ENCODE data around the gene INO80D. TPM values are rescaled to one million over a fixed set of nuclear protein-coding genes. Genes with fewer than 3 reads are reported as not detected.
"Not testable (repeated sequence)": the region's sequence is repeated elsewhere in the genome, so short reads cannot be mapped to it uniquely, and the experiment has no call there.

Gene INO80D
- total RNA-seq, 1 experiment from 2014 or later = 46.0 TPM

GRCh38 chr2:205982776-205983327 is 103.1 kb downstream of the INO80D start:
- no peak overlapping the region for H2BK20ac ChIP-seq (ENCODE audit: low read depth, low read length, poor library complexity, severe bottlenecking)
- no peaks in the 10 kb centered on the region for H3K4me1 ChIP-seq (ENCODE audit: insufficient read depth, low read length)
- H3K27ac ChIP-seq (ENCODE audit: insufficient read length, low read depth, low read length) = no peak overlapping the region
- TF ChIP-seq, protein P1, sequence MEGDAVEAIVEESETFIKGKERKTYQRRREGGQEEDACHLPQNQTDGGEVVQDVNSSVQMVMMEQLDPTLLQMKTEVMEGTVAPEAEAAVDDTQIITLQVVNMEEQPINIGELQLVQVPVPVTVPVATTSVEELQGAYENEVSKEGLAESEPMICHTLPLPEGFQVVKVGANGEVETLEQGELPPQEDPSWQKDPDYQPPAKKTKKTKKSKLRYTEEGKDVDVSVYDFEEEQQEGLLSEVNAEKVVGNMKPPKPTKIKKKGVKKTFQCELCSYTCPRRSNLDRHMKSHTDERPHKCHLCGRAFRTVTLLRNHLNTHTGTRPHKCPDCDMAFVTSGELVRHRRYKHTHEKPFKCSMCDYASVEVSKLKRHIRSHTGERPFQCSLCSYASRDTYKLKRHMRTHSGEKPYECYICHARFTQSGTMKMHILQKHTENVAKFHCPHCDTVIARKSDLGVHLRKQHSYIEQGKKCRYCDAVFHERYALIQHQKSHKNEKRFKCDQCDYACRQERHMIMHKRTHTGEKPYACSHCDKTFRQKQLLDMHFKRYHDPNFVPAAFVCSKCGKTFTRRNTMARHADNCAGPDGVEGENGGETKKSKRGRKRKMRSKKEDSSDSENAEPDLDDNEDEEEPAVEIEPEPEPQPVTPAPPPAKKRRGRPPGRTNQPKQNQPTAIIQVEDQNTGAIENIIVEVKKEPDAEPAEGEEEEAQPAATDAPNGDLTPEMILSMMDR (conservative IDR thresholded peaks at IDR 0.05) = no peak
- H3K79me1 ChIP-seq (ENCODE audit: insufficient read depth, low read depth, low read length, poor library complexity, severe bottlenecking) = no peaks in the 10 kb centered on the region
- no peak overlapping the region for H3K9ac ChIP-seq (ENCODE audit: extremely low read depth, insufficient read length, low read length)
- no peak overlapping the region for H3K4me2 ChIP-seq (ENCODE audit: insufficient read depth, insufficient read length, low read length)
- no peaks in the 10 kb centered on the region for H3K27me3 ChIP-seq (ENCODE audit: insufficient read depth, low read length)
- H4K5ac ChIP-seq (ENCODE audit: insufficient read length, low read depth, low read length) = no peak overlapping the region
- no peak overlapping the region for H3K18ac ChIP-seq (ENCODE audit: insufficient read length, low read depth, low read length)
- Mint-ChIP-seq H3K4me1 (no peaks in the 10 kb centered on the region), H3K4me3 (no peak overlapping the region), H3K9me3 (peaks cover 0 to 7% of the 10 kb centered on the region in 2 experiments; a peak in 2 of 5 replicates), H3K36me3 (ENCODE audit: insufficient read depth in 1 of 3, low read depth in 3 of 3) (no peaks in the 10 kb centered on the region; a peak in 3 of 7 replicates), H3K27ac (no peak overlapping the region; a peak in 1 of 7 replicates), H3K27me3 (ENCODE audit: low read depth) (no peaks in the 10 kb centered on the region)
- no peak overlapping the region for H2BK5ac ChIP-seq (ENCODE audit: insufficient read length, low read length)
- no peaks in the 10 kb centered on the region for H3K9me3 ChIP-seq (ENCODE audit: control insufficient read depth, low read depth, low read length)
- DNase-seq = no peak
- no peak overlapping the region for H4K8ac ChIP-seq (replicated peaks; ENCODE audit: insufficient read length, low read depth, low read length)
- no peak overlapping the region for H3T11ph ChIP-seq (ENCODE audit: low read length)
- H3K23me2 ChIP-seq (ENCODE audit: insufficient read length, low read depth, low read length, poor library complexity, severe bottlenecking) = no peaks in the 10 kb centered on the region
- no peak overlapping the region for H2BK15ac ChIP-seq (ENCODE audit: low read depth, low read length)
- no peak overlapping the region for H3K14ac ChIP-seq (ENCODE audit: insufficient read depth, low read length)
- no peak overlapping the region for H2BK120ac ChIP-seq (ENCODE audit: low read depth, low read length, poor library complexity, severe bottlenecking)
- H3K79me2 ChIP-seq (ENCODE audit: insufficient read depth, low read length) = no peaks in the 10 kb centered on the region
- no CpG with 5 or more reads among the region's 5 CpGs for WGBS (ENCODE audit: extremely low coverage, insufficient read length, low lambda C conversion rate)
- H2AK5ac ChIP-seq (ENCODE audit: insufficient read length, low read length) = no peak overlapping the region
- no peak overlapping the region for H2AFZ ChIP-seq (ENCODE audit: low read length)
- H4K20me1 ChIP-seq (ENCODE audit: control insufficient read depth, insufficient read depth, insufficient read length) = no peaks in the 10 kb centered on the region
- H3K56ac ChIP-seq (ENCODE audit: insufficient read length, low read depth, low read length) = no peak overlapping the region
- no peak overlapping the region for H3K23ac ChIP-seq (ENCODE audit: insufficient read length, low read depth, low read length)
- H4K91ac ChIP-seq (ENCODE audit: insufficient read length, low read depth, low read length) = no peak overlapping the region
- H3K4ac ChIP-seq (ENCODE audit: low read depth, low read length) = no peak overlapping the region
- H2BK12ac ChIP-seq (ENCODE audit: insufficient read length, low read depth, low read length) = no peak overlapping the region

DNA sequence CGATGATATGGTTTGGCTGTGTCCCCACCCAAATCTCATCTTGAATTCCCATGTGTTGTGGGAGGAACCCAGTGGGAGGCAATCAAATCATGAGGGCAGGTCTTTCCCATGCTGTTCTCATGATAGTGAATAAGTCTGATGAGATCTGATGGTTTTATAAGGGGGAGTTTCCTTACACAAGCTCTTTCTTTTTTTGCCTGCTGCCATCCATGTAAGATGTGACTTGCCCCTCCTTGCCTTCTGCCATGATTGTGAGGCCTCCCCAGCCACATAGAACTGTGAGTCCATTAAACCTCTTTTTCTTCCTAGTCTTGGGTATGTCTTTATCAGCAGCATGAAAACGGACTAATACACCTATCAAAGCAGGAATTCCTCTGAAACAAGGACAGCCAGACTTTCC is 107.2 kb downstream of the INO80D start:
- not testable (repeated sequence) for H3K79me2 ChIP-seq (ENCODE audit: insufficient read depth, low read length); DNase-seq; H3K36me3 Mint-ChIP-seq (ENCODE audit: insufficient read depth in 1 of 3, low read depth in 3 of 3); H3K9ac ChIP-seq (ENCODE audit: extremely low read depth, insufficient read length, low read length); H3K4me1 ChIP-seq (ENCODE audit: insufficient read depth, low read length); H4K5ac ChIP-seq (ENCODE audit: insufficient read length, low read depth, low read length); H3K56ac ChIP-seq (ENCODE audit: insufficient read length, low read depth, low read length); H3K27ac ChIP-seq (ENCODE audit: insufficient read length, low read depth, low read length); H3K9me3 ChIP-seq (ENCODE audit: control insufficient read depth, low read depth, low read length); H2AFZ ChIP-seq (ENCODE audit: low read length); H3K4me3 Mint-ChIP-seq; H2BK12ac ChIP-seq (ENCODE audit: insufficient read length, low read depth, low read length); H2BK15ac ChIP-seq (ENCODE audit: low read depth, low read length); H3K4me2 ChIP-seq (ENCODE audit: insufficient read depth, insufficient read length, low read length); H3K9me3 Mint-ChIP-seq; H3T11ph ChIP-seq (ENCODE audit: low read length); H2BK120ac ChIP-seq (ENCODE audit: low read depth, low read length, poor library complexity, severe bottlenecking); H4K91ac ChIP-seq (ENCODE audit: insufficient read length, low read depth, low read length); H3K4me1 Mint-ChIP-seq; H2BK20ac ChIP-seq (ENCODE audit: low read depth, low read length, poor library complexity, severe bottlenecking); H3K79me1 ChIP-seq (ENCODE audit: insufficient read depth, low read depth, low read length, poor library complexity, severe bottlenecking); H3K23ac ChIP-seq (ENCODE audit: insufficient read length, low read depth, low read length); H3K18ac ChIP-seq (ENCODE audit: insufficient read length, low read depth, low read length); H4K20me1 ChIP-seq (ENCODE audit: control insufficient read depth, insufficient read depth, insufficient read length); H3K23me2 ChIP-seq (ENCODE audit: insufficient read length, low read depth, low read length, poor library complexity, severe bottlenecking); H3K14ac ChIP-seq (ENCODE audit: insufficient read depth, low read length); H2AK5ac ChIP-seq (ENCODE audit: insufficient read length, low read length); H3K4ac ChIP-seq (ENCODE audit: low read depth, low read length); H3K27ac Mint-ChIP-seq; H4K8ac ChIP-seq (replicated peaks; ENCODE audit: insufficient read length, low read depth, low read length); H3K27me3 ChIP-seq (ENCODE audit: insufficient read depth, low read length); H2BK5ac ChIP-seq (ENCODE audit: insufficient read length, low read length); H3K27me3 Mint-ChIP-seq (ENCODE audit: low read depth)
- WGBS (ENCODE audit: extremely low coverage, insufficient read length, low lambda C conversion rate) = no CpG with 5 or more reads among the region's 2 CpGs

All from H9 (cell line).